WTC11 (cell line): ENCODE results near the gene JCAD. TPM values are rescaled to one million over a fixed set of nuclear protein-coding genes. Genes with fewer than 3 reads are reported as not detected.

ENCODE experiments used
- ATAC-seq: fragments of 200-7000 bp; cut with Tn5 transposase; 2 replicates; pipeline ENCODE4 v1.10.0; 2021; ENCODE audit warnings: mild to moderate bottlenecking, moderate library complexity
- CTCF ChIA-PET: fragments of 300-600 bp; sonication (Branson Sonifier 250); formaldehyde crosslinking; loops from one replicate; lab custom pipeline; 2021; ENCODE audit warnings: antibody characterized with exemption; lab: Charles Lee
- POLR2A ChIA-PET: fragments of 350-600 bp; sonication (Branson Sonifier 250); formaldehyde crosslinking; loops from one replicate; lab custom pipeline; 2021; ENCODE audit warnings: antibody characterized with exemption; lab: Charles Lee
- DNase-seq: peaks from one replicate; pipeline ENCODE4 v3.0.0; 2021; ENCODE audit warnings: low spot score
- H3K27ac Mint-ChIP-seq: 2 replicates; pipeline ENCODE4 v1.8.0; 2021; ENCODE audit warnings: mixed read lengths
- H3K27me3 Mint-ChIP-seq: 2 replicates; pipeline ENCODE4 v1.8.0; 2021; ENCODE audit warnings: low read depth, mild to moderate bottlenecking, moderate library complexity, mixed read lengths
- H3K36me3 Mint-ChIP-seq: 2 replicates; pipeline ENCODE4 v1.8.0; 2021; ENCODE audit warnings: mixed read lengths
- H3K4me1 Mint-ChIP-seq: 2 replicates; pipeline ENCODE4 v1.8.0; 2022; ENCODE audit warnings: mixed read lengths
- H3K4me3 Mint-ChIP-seq: 2 replicates; pipeline ENCODE4 v1.8.0; 2021; ENCODE audit warnings: mild to moderate bottlenecking, moderate library complexity, mixed read lengths
- H3K9me3 Mint-ChIP-seq: 2 replicates; pipeline ENCODE4 v1.8.0; 2021; ENCODE audit warnings: mixed read lengths
- ATF1 ChIP-seq: sonication (generic); formaldehyde crosslinking; IDR thresholded peaks from 2 replicates; pipeline ENCODE4 v1.8.1; 2023; ENCODE audit warnings: mild to moderate bottlenecking, moderate library complexity, missing genetic modification reagents
- ETV6 ChIP-seq: sonication (generic); formaldehyde crosslinking; IDR thresholded peaks from 2 replicates; pipeline ENCODE4 v1.8.1; 2022; ENCODE audit warnings: mild to moderate bottlenecking, missing genetic modification reagents
- FOXK1 ChIP-seq: sonication (generic); formaldehyde crosslinking; IDR thresholded peaks from 2 replicates; pipeline ENCODE4 v1.8.0; 2022; ENCODE audit warnings: mild to moderate bottlenecking, moderate library complexity, missing genetic modification reagents
- FOXP1 ChIP-seq: sonication (generic); formaldehyde crosslinking; IDR thresholded peaks from 2 replicates; pipeline ENCODE4 v1.8.0; 2022; ENCODE audit warnings: missing genetic modification reagents, mild to moderate bottlenecking, moderate library complexity, borderline replicate concordance
- NFATC4 ChIP-seq: fragments of 250-450 bp; sonication (Bioruptor Pico); IDR thresholded peaks from 2 replicates; pipeline ENCODE4 v1.9.0; 2021; ENCODE audit warnings: mild to moderate bottlenecking
- NFE2L1 ChIP-seq: sonication (generic); formaldehyde crosslinking; IDR thresholded peaks from 2 replicates; pipeline ENCODE4 v1.8.1; 2023; ENCODE audit warnings: missing genetic modification reagents
- OVOL2 ChIP-seq: fragments of 250-450 bp; sonication (Bioruptor Pico); IDR thresholded peaks from 2 replicates; pipeline ENCODE4 v1.9.0; 2021; ENCODE audit warnings: mild to moderate bottlenecking, borderline replicate concordance
- TP53 ChIP-seq: sonication (generic); formaldehyde crosslinking; IDR thresholded peaks from 2 replicates; pipeline ENCODE4 v1.8.1; 2023; ENCODE audit warnings: mild to moderate bottlenecking, missing genetic modification reagents
- ZNF423 ChIP-seq: fragments of 250-450 bp; sonication (Bioruptor Pico); IDR thresholded peaks from 2 replicates; pipeline ENCODE4 v2.1.2; 2022; ENCODE audit warnings: mild to moderate bottlenecking, moderate library complexity
- ZNF671 ChIP-seq: fragments of 250-450 bp; sonication (Bioruptor Pico); IDR thresholded peaks from 2 replicates; pipeline ENCODE4 v1.8.0; 2021; ENCODE audit warnings: mild to moderate bottlenecking
- total RNA-seq: library from RNA; stranded (reverse); gene quantifications from 3 replicates; pipeline ENCODE4 v1.2.3, GENCODE V29; 2021
- TF ChIP-seq, protein P1 (sequence below): sonication (generic); formaldehyde crosslinking; IDR thresholded peaks from 2 replicates; pipeline ENCODE4 v1.8.0; 2023; ENCODE audit warnings: mild to moderate bottlenecking, missing genetic modification reagents
- TF ChIP-seq, protein P2 (sequence below): sonication (generic); formaldehyde crosslinking; IDR thresholded peaks from 2 replicates; pipeline ENCODE4 v1.8.0; 2022; ENCODE audit warnings: mild to moderate bottlenecking, missing genetic modification reagents
- TF ChIP-seq, protein P3 (sequence below): sonication (generic); formaldehyde crosslinking; IDR thresholded peaks from 2 replicates; pipeline ENCODE4 v1.8.0; 2022; ENCODE audit warnings: mild to moderate bottlenecking, missing genetic modification reagents
- TF ChIP-seq, protein P4 (sequence below): sonication (generic); formaldehyde crosslinking; IDR thresholded peaks from 2 replicates; pipeline ENCODE4 v1.8.1; 2023; ENCODE audit warnings: mild to moderate bottlenecking, missing genetic modification reagents, borderline replicate concordance
- TF ChIP-seq, protein P5 (sequence below): sonication (generic); formaldehyde crosslinking; IDR thresholded peaks from 2 replicates; pipeline ENCODE4 v1.8.1; 2023; ENCODE audit warnings: mild to moderate bottlenecking, missing genetic modification reagents, moderate library complexity
- TF ChIP-seq, protein P6 (sequence below): sonication (generic); formaldehyde crosslinking; IDR thresholded peaks from 2 replicates; pipeline ENCODE4 v1.8.1; 2023; ENCODE audit warnings: mild to moderate bottlenecking, missing genetic modification reagents

JCAD gene
- total RNA-seq, 1 experiment from 2014 or later: 1.8 TPM

DNA sequence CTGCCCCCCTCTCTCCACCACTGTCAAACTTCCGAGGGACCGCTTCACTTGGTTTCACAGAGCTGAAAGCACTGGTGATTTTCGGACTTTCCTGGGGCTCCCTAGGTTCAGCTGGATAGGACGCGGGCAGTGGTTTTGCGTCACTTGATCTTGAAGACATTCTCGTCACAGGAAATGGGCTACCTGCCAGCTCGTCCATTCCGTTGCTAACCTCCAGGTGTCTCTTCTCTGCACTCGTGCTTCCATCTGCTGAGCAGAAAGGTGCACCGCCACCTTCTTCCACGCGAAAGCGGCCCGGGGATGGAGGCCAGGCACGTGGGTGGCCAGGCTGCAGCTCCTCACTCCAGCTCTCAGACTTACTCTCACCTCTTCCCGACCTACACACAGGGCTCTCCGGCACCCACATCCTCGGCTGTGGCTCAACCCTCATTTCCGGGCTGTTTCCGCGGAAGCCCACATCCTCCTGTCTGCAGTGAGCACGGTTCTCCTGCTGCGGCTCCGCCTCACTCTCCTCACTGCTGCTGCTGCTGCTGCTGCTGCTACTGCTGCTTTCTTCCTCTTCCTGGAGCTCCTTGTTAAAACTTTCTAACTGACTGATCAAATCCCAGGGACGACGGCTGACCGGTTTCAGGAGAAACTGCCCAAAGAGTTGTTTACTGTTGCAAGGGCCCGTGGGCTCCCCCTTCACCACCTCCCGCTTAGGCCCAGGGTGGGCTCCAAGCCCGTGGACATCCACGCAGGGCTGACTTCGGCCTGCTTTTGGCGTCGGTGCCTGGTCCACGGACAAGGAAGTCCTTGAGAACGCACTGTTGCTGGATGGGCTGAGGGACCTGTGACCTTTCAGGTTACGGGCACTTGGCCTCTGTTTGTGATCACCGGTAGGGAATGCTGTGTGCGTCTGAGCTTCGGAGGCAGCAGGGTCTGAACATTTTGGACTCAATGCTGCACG, 32.1 kb downstream of the JCAD start:
- ATAC-seq (peak; percentile 90), DNase-seq (peak; percentile 52)
- CTCF ChIA-PET: interaction anchor here (0.6 to 2.7 kb wide), 16 partner anchors 9 to 347 kb away, joined by 3 to 14 read pairs (median 3); partner anchors contain the start of gene MTPAP
- Mint-ChIP-seq H3K36me3 (no peaks in the 10 kb centered on the region), H3K9me3 (no peaks in the 10 kb centered on the region), H3K27me3 (no peaks in the 10 kb centered on the region)
- TF ChIP-seq, protein P1, sequence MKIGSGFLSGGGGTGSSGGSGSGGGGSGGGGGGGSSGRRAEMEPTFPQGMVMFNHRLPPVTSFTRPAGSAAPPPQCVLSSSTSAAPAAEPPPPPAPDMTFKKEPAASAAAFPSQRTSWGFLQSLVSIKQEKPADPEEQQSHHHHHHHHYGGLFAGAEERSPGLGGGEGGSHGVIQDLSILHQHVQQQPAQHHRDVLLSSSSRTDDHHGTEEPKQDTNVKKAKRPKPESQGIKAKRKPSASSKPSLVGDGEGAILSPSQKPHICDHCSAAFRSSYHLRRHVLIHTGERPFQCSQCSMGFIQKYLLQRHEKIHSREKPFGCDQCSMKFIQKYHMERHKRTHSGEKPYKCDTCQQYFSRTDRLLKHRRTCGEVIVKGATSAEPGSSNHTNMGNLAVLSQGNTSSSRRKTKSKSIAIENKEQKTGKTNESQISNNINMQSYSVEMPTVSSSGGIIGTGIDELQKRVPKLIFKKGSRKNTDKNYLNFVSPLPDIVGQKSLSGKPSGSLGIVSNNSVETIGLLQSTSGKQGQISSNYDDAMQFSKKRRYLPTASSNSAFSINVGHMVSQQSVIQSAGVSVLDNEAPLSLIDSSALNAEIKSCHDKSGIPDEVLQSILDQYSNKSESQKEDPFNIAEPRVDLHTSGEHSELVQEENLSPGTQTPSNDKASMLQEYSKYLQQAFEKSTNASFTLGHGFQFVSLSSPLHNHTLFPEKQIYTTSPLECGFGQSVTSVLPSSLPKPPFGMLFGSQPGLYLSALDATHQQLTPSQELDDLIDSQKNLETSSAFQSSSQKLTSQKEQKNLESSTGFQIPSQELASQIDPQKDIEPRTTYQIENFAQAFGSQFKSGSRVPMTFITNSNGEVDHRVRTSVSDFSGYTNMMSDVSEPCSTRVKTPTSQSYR (CRISPR knock-in tag): 0 out of 2 replicates have a peak, but pooled peaks have one; percentile 37
- TF ChIP-seq ETV6 (CRISPR knock-in tag): no peak
- TF ChIP-seq, protein P2, sequence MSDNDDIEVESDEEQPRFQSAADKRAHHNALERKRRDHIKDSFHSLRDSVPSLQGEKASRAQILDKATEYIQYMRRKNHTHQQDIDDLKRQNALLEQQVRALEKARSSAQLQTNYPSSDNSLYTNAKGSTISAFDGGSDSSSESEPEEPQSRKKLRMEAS (CRISPR knock-in tag): peak; percentile 64; the same call in 1 of the 2 replicates
- TF ChIP-seq, protein P3, sequence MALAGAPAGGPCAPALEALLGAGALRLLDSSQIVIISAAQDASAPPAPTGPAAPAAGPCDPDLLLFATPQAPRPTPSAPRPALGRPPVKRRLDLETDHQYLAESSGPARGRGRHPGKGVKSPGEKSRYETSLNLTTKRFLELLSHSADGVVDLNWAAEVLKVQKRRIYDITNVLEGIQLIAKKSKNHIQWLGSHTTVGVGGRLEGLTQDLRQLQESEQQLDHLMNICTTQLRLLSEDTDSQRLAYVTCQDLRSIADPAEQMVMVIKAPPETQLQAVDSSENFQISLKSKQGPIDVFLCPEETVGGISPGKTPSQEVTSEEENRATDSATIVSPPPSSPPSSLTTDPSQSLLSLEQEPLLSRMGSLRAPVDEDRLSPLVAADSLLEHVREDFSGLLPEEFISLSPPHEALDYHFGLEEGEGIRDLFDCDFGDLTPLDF (CRISPR knock-in tag): 0 out of 2 replicates have a peak, but pooled peaks have one; percentile 51
- TF ChIP-seq NFE2L1: 0 out of 2 replicates have a peak, but pooled peaks have one; percentile 15
- TF ChIP-seq NFATC4 (CRISPR knock-in tag): no peak
- TF ChIP-seq TP53: no peak
- TF ChIP-seq, protein P4, sequence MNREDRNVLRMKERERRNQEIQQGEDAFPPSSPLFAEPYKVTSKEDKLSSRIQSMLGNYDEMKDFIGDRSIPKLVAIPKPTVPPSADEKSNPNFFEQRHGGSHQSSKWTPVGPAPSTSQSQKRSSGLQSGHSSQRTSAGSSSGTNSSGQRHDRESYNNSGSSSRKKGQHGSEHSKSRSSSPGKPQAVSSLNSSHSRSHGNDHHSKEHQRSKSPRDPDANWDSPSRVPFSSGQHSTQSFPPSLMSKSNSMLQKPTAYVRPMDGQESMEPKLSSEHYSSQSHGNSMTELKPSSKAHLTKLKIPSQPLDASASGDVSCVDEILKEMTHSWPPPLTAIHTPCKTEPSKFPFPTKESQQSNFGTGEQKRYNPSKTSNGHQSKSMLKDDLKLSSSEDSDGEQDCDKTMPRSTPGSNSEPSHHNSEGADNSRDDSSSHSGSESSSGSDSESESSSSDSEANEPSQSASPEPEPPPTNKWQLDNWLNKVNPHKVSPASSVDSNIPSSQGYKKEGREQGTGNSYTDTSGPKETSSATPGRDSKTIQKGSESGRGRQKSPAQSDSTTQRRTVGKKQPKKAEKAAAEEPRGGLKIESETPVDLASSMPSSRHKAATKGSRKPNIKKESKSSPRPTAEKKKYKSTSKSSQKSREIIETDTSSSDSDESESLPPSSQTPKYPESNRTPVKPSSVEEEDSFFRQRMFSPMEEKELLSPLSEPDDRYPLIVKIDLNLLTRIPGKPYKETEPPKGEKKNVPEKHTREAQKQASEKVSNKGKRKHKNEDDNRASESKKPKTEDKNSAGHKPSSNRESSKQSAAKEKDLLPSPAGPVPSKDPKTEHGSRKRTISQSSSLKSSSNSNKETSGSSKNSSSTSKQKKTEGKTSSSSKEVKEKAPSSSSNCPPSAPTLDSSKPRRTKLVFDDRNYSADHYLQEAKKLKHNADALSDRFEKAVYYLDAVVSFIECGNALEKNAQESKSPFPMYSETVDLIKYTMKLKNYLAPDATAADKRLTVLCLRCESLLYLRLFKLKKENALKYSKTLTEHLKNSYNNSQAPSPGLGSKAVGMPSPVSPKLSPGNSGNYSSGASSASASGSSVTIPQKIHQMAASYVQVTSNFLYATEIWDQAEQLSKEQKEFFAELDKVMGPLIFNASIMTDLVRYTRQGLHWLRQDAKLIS (CRISPR knock-in tag): no peak
- peak; percentile 40; the same call in 1 of the 2 replicates for TF ChIP-seq FOXP1 (CRISPR knock-in tag)
- no peak for TF ChIP-seq ZNF671 (CRISPR knock-in tag)
- TF ChIP-seq ZNF423 (CRISPR knock-in tag): no peak
- 0 out of 2 replicates have a peak, but pooled peaks have one; percentile 21 for TF ChIP-seq FOXK1 (CRISPR knock-in tag)
- TF ChIP-seq, protein P5, sequence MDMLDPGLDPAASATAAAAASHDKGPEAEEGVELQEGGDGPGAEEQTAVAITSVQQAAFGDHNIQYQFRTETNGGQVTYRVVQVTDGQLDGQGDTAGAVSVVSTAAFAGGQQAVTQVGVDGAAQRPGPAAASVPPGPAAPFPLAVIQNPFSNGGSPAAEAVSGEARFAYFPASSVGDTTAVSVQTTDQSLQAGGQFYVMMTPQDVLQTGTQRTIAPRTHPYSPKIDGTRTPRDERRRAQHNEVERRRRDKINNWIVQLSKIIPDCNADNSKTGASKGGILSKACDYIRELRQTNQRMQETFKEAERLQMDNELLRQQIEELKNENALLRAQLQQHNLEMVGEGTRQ (CRISPR knock-in tag): 0 out of 2 replicates have a peak, but pooled peaks have one; percentile 11
- TF ChIP-seq OVOL2 (CRISPR knock-in tag): no peak
- no peak for TF ChIP-seq ATF1 (CRISPR knock-in tag)
- TF ChIP-seq, protein P6, sequence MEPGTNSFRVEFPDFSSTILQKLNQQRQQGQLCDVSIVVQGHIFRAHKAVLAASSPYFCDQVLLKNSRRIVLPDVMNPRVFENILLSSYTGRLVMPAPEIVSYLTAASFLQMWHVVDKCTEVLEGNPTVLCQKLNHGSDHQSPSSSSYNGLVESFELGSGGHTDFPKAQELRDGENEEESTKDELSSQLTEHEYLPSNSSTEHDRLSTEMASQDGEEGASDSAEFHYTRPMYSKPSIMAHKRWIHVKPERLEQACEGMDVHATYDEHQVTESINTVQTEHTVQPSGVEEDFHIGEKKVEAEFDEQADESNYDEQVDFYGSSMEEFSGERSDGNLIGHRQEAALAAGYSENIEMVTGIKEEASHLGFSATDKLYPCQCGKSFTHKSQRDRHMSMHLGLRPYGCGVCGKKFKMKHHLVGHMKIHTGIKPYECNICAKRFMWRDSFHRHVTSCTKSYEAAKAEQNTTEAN (CRISPR knock-in tag): no peak
- TF ChIP-seq, all 79 proteins: peak for 7
- H3K27ac Mint-ChIP-seq: no peak overlapping the region; the same call in 1 of the 2 replicates
- H3K4me1 Mint-ChIP-seq: peaks cover 9% of the 10 kb centered on the region
- POLR2A ChIA-PET: no interaction called here
- H3K4me3 Mint-ChIP-seq: no peak overlapping the region
